CD4-positive, alpha-beta T cell treated with Interferon alpha-2 for 1 hour (primary cell): Measurements from ENCODE around the gene ATOH8.

Source experiments
- DNase-seq, 2 donors: peaks; one replicate each; pipeline ENCODE4 v3.0.0-alpha.2; 2020 to 2022

The ATOH8 gene

GRCh38 chr2:85772019-85772745, 18.4 kb downstream of the ATOH8 start:
- DNase-seq, result no peak

- no peak for DNase-seq
These were observed 19.2 kb downstream of the ATOH8 start for GRCh38 chr2:85772841-85773491.

- no peak for DNase-seq
These were observed 19.9 kb downstream of the ATOH8 start for GRCh38 chr2:85773692-85774091.

- no peak for DNase-seq
These were observed 20.6 kb downstream of the ATOH8 start for GRCh38 chr2:85774126-85774978.

GRCh38 chr2:85775406-85776381, 21.9 kb downstream of the ATOH8 start:
- no peak for DNase-seq

- DNase-seq, result no peak
These were observed 22.9 kb downstream of the ATOH8 start for GRCh38 chr2:85776672-85777071.

- no peak for DNase-seq
These were observed 23.7 kb downstream of the ATOH8 start for GRCh38 chr2:85777441-85777861.

GRCh38 chr2:85778646-85779379, 25.0 kb downstream of the ATOH8 start:
- no peak for DNase-seq

- DNase-seq, result no peak
These were observed 26.0 kb downstream of the ATOH8 start for GRCh38 chr2:85779641-85780315.

GRCh38 chr2:85780316-85781012, 26.7 kb downstream of the ATOH8 start:
- DNase-seq, result no peak

GRCh38 chr2:85781013-85781332, 27.2 kb downstream of the ATOH8 start:
- DNase-seq, result no peak

- no peak for DNase-seq
These were observed 30.0 kb downstream of the ATOH8 start for GRCh38 chr2:85783796-85784195.

- no peak for DNase-seq
These were observed 30.7 kb downstream of the ATOH8 start for GRCh38 chr2:85784474-85784986.

- no peak for DNase-seq
These were observed 31.4 kb downstream of the ATOH8 start for GRCh38 chr2:85785027-85785822.

GRCh38 chr2:85785871-85786270, 32.1 kb downstream of the ATOH8 start:
- no peak for DNase-seq

- no peak for DNase-seq
These were observed 32.7 kb downstream of the ATOH8 start for GRCh38 chr2:85786444-85786843.

- no peak for DNase-seq
These were observed 33.1 kb downstream of the ATOH8 start for GRCh38 chr2:85786865-85787264.

- DNase-seq, result no peak
These were observed 33.6 kb downstream of the ATOH8 start for GRCh38 chr2:85787282-85787980.

- no peak for DNase-seq
These were observed 34.2 kb downstream of the ATOH8 start for GRCh38 chr2:85787981-85788340.
